Spinal cord (tissue), 10 donors: ENCODE measurements around the gene PLA2G5. TPM values are rescaled to one million over a fixed set of nuclear protein-coding genes. Genes with fewer than 3 reads are reported as not detected.
A peak's percentile ranks its signal among the peaks of the same experiment; 100 is the strongest.
"Not testable (repeated sequence)": the region's sequence is repeated elsewhere in the genome, so short reads cannot be mapped to it uniquely, and the experiment has no call there.

Source experiments
- DNase-seq, 6 donors: peaks; one replicate each; pipeline versions ENCODE4 v3.0.0 to v3.0.0-alpha.2; 2013 to 2015; ENCODE audit warnings: low spot score in 6 of 6, low read depth in 4 of 6
- H3K27ac ChIP-seq: one replicate; pipeline ENCODE4 v1.5.1; 2013; ENCODE audit warnings: low read depth, low read length, control low read depth
- H3K27me3 ChIP-seq: one replicate; pipeline ENCODE4 v1.6.1; 2013; ENCODE audit warnings: low read length; ENCODE audit not compliant: control insufficient read depth, insufficient read depth
- H3K36me3 ChIP-seq: one replicate; pipeline ENCODE4 v1.6.1; 2013; ENCODE audit warnings: low read length; ENCODE audit not compliant: control insufficient read depth, insufficient read depth
- H3K4me1 ChIP-seq: one replicate; pipeline ENCODE4 v1.6.1; 2013; ENCODE audit warnings: low read length; ENCODE audit not compliant: control insufficient read depth, insufficient read depth
- H3K4me3 ChIP-seq: one replicate; pipeline ENCODE4 v1.5.1; 2013; ENCODE audit warnings: low read depth, low read length, control low read depth
- H3K9me3 ChIP-seq: one replicate; pipeline ENCODE4 v1.6.1; 2013; ENCODE audit warnings: low read length; ENCODE audit not compliant: control insufficient read depth, insufficient read depth
- WGBS: methylation state at CpG from one replicate; pipeline ENCODE4 v1.1.5; 2013; ENCODE audit warnings: missing lambda C conversion rate; ENCODE audit not compliant: insufficient coverage; 5-methylcytosine and 5-hydroxymethylcytosine counted together
- long read RNA-seq, 4 donors: transcript quantifications; one replicate each; lab custom pipeline, GENCODE V29; 2026
- polyA plus RNA-seq, 2 donors: library from polyadenylated mRNA; unstranded; fragments of 120-200 nt; gene quantifications; one replicate each; pipeline ENCODE4 v1.2.1, GENCODE V29; 2013; ENCODE audit not compliant: insufficient read length in 2 of 2
- total RNA-seq, 2 donors: library from RNA; depleted of rRNA in 1 of 2; stranded (reverse); fragments of 120-200 nt in 1 of 2; fragments of >200 nt in 1 of 2; gene quantifications; one replicate each; pipeline versions ENCODE4 v1.2.3 to v1.2.4, GENCODE V29; 2013 to 2014
- donor health status: healthy.

The PLA2G5 gene, protein sequence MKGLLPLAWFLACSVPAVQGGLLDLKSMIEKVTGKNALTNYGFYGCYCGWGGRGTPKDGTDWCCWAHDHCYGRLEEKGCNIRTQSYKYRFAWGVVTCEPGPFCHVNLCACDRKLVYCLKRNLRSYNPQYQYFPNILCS
- total RNA-seq: 1 to 10 TPM; 1.9 to 2.1 TPM
- polyA plus RNA-seq: 1 to 10 TPM; 3.0 to 3.2 TPM
- long read RNA-seq, donor 1, partial matches to known transcripts: 0 of 1 reads
- long read RNA-seq, donor 1, other reads (novel, unspliced or antisense): 0 of 1 reads
- long read RNA-seq, donor 2: 0 reads
- long read RNA-seq, donor 3: 0 reads
- long read RNA-seq, donor 4: 0 reads

- Histone ChIP-seq H3K4me1 (peaks cover 9% of the 10 kb centered on the region), H3K4me3 (no peak within 1 kb of the TSS), H3K36me3 (no peaks in the 10 kb centered on the region), H3K27me3 (no peaks in the 10 kb centered on the region), H3K27ac (no peak within 1 kb of the TSS), H3K9me3 (no peaks in the 10 kb centered on the region)
- WGBS: 48% methylated on average over 7 of the region's 7 CpGs
- peak in 4 of 6 donors; percentile 5 to 60 (median 16) for DNase-seq
Measured at GRCh38 chr1:20069874-20070273, at the start of gene PLA2G5. PLA2G5 (plus strand) TSS chr1:20070194; CDS start chr1:20084831, 14,637 bp downstream.

DNA sequence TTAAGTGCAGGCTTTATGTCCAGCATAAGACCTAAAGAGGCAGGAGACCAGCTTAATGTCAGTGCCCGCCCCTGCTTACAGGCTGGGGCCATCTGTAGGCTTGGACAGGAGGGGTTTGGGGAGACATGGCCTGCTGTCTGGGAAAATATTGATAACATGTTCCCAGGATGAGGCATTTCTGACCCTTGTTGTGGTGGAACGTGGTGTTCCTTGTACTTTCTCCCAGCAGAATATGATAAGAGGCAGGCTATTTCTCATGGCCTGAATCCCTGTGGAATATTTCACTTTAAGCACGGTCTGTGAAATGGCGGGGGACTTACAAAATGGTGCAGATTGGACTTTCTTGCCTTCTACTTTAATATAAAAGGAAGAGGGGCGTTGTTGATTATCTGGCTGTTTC lies 41.9 kb upstream of the PLA2G5 start:
- WGBS: 84% methylated on average over 2 of the region's 5 CpGs
- Histone ChIP-seq H3K27ac (no peak overlapping the region), H3K9me3 (no peaks in the 10 kb centered on the region), H3K36me3 (no peaks in the 10 kb centered on the region), H3K4me1 (no peaks in the 10 kb centered on the region), H3K27me3 (no peaks in the 10 kb centered on the region), H3K4me3 (no peak overlapping the region)
- DNase-seq: no peak

DNA sequence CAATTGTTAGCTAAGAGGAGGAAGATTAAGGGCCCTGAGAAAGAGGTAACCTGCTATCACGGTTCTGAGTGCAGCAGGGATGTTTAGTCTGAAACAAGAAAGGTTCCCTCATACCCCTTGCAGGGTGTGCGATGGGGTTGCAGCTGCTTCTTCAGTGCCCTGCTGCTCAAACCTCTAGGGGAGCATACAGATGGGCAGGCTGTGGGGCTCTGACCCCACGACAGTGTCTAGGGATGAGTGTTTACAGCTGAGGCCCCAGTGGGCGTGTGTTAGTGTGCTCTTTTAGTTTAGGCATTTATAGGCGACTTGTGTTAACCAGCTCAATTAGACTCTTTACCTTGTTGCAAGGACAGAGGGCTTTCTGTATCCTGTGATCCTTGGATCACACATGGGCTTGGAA lies 41.3 kb upstream of the PLA2G5 start:
- Histone ChIP-seq H3K4me3 (no peak overlapping the region), H3K36me3 (no peaks in the 10 kb centered on the region), H3K27ac (no peak overlapping the region), H3K9me3 (no peaks in the 10 kb centered on the region), H3K27me3 (no peaks in the 10 kb centered on the region), H3K4me1 (no peaks in the 10 kb centered on the region)
- 55% methylated on average over 5 of the region's 5 CpGs for WGBS
- no peak for DNase-seq

DNA sequence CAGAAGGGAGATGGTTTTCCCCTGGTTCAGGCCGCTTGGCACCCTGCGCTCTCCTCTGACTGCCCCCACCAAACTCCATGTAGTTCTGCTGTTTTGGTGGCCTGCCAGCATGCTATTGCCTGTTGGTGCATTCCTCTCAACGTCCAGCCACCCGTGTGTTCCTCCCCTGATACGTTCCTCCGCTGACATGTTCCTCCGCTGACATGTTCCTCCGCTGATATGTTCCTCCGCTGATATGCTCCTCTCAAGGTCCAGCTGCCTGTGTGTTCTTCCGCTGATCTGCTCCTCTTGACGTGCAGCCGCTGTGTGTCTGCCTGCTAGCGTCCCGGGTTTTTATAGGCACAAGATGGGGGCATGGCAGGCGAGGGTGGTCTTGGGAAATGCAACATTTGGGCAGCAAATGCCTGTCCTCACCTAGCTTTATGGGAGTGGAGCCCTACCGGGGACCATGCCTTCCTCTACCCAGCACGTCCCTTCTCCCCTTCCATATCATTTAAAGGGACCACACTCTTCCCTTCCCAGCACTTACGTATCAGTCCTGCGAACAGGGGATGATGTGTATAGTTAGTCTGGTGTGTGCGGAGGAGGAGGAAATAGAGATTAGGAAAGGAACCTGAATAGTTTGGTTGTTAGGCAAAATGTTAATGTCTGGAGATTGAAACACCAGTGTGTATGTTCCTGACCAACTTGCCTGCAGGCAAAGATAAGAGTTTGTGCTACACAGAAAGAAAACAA lies 40.6 kb upstream of the PLA2G5 start:
- WGBS: 87% methylated on average over 17 of the region's 20 CpGs
- H3K4me1 ChIP-seq: no peaks in the 10 kb centered on the region
- no peak for DNase-seq
- H3K27me3 ChIP-seq: no peaks in the 10 kb centered on the region
- H3K27ac ChIP-seq: no peak overlapping the region
- no peaks in the 10 kb centered on the region for H3K36me3 ChIP-seq
- no peak overlapping the region for H3K4me3 ChIP-seq
- no peaks in the 10 kb centered on the region for H3K9me3 ChIP-seq

DNA sequence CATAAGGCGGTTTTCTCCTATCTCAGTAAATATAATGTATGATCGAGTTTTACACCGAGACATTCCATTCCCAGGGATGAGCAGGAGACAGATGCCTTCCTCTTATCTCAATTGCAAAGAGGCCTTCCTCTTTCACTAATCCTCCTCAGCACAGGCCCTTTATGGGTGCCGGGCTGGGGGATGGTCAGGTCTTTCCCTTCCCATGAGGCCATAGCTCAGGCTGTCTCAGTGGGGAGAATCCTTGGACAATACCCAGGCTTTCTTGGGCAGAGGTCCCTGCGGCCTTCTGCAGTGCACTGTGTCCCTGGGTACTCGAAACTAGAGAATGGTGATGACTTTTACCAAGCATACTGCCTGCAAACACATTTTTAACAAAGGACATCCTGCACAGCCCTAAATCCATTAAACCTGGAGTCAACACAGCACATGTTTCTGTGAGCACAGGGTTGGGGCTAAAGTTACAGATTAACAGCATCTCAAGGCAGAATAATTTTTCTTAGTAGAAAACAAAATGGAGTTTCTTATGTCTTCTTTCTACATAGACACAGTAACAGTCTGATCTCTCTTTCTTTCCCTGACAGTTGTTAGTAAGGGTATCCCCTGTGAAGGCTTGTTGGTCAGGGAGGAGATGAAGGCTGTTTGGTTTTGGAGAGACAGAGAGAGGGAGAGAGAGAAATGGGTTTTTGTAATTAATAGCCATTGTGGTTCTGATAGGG lies 39.4 kb upstream of the PLA2G5 start:
- H3K4me1 ChIP-seq, H3K27ac ChIP-seq, H3K4me3 ChIP-seq, DNase-seq, H3K9me3 ChIP-seq, H3K27me3 ChIP-seq, H3K36me3 ChIP-seq: not testable (repeated sequence)
- WGBS: 88% methylated on average over 4 of the region's 6 CpGs

- Histone ChIP-seq H3K4me3 (no peak overlapping the region), H3K9me3 (no peaks in the 10 kb centered on the region), H3K27ac (no peak overlapping the region), H3K4me1 (no peaks in the 10 kb centered on the region), H3K36me3 (no peaks in the 10 kb centered on the region), H3K27me3 (no peaks in the 10 kb centered on the region)
- no peak for DNase-seq
- 73% methylated on average over 5 of the region's 5 CpGs for WGBS
Measured at GRCh38 chr1:20031161-20031560, 38.8 kb upstream of the PLA2G5 start.

DNA sequence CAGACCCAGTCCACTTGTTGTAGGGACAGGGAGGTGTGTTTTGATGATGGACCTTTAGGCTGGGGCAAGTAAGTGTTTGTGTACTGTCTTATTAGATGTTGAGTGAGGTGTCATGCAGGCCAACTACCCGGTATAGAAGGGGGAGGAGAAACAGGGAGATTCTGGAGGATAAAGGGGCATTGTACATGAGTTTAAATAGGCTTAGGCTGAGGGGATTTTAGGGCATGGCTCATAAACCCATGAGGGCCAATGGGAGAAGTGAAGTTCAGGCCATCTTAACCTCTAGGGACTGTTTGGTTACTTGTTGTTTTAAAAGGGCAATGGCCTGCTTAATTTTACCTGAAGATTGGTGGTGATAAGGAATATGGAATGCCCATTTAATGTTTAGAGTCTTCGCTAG lies 38.2 kb upstream of the PLA2G5 start:
- Histone ChIP-seq H3K36me3 (no peaks in the 10 kb centered on the region), H3K4me1 (no peaks in the 10 kb centered on the region), H3K27me3 (no peaks in the 10 kb centered on the region), H3K27ac (no peak overlapping the region), H3K4me3 (no peak overlapping the region), H3K9me3 (no peaks in the 10 kb centered on the region)
- WGBS: 83% methylated on average over 2 of the region's 2 CpGs
- no peak for DNase-seq

- H3K36me3 ChIP-seq: no peaks in the 10 kb centered on the region
- 86% methylated on average over 1 of the region's 1 CpG for WGBS
- H3K9me3 ChIP-seq: no peaks in the 10 kb centered on the region
- DNase-seq: no peak
- no peaks in the 10 kb centered on the region for H3K27me3 ChIP-seq
- no peak overlapping the region for H3K27ac ChIP-seq
- no peak overlapping the region for H3K4me3 ChIP-seq
- H3K4me1 ChIP-seq: no peaks in the 10 kb centered on the region
Measured at GRCh38 chr1:20032425-20032824, 37.6 kb upstream of the PLA2G5 start.

- H3K27me3 ChIP-seq: no peaks in the 10 kb centered on the region
- H3K4me1 ChIP-seq: no peaks in the 10 kb centered on the region
- no peak overlapping the region for H3K27ac ChIP-seq
- no peaks in the 10 kb centered on the region for H3K36me3 ChIP-seq
- H3K9me3 ChIP-seq: no peaks in the 10 kb centered on the region
- no peak overlapping the region for H3K4me3 ChIP-seq
- DNase-seq: no peak
Measured at GRCh38 chr1:20033420-20033819, 36.6 kb upstream of the PLA2G5 start.
